ENCODE data around the gene SORBS2.

GRCh38 chr4:185838514-185839193, 26.7 kb upstream of the SORBS2 start:
- no peak for TF ChIP-seq MXI1 (conservative IDR thresholded peaks at IDR 0.05; ENCODE audit: poor library complexity, severe bottlenecking)
- TF ChIP-seq CTCF (IDR thresholded peaks at IDR 0.05; ENCODE audit: poor library complexity, severe bottlenecking): no peak
